GM23248 (cell line): ENCODE measurements around the gene C6orf141. TPM values are rescaled to one million over a fixed set of nuclear protein-coding genes. Genes with fewer than 3 reads are reported as not detected.

Experiments used
- polyA plus RNA-seq: library from polyadenylated mRNA; unstranded; fragments of >200 nt; fragmentation: Nextera tagmentation; extraction: Ambion mirVana; gene quantifications from 2 replicates; pipeline ENCODE4 v1.2.1, GENCODE V29; 2016
- total RNA-seq: library from RNA; depleted of rRNA; stranded (reverse); fragments of >200 nt; shearing (Covaris generic); gene quantifications from 2 replicates; pipeline ENCODE4 v1.2.3, GENCODE V29; 2014; rRNA removed

C6orf141 gene
- total and polyA plus RNA-seq, 2 experiments from 2014 or later, result not detected

Other genes with a start within 250 kb of the C6orf141 start
- gene MMUT, start 87.4 kb upstream of the C6orf141 start, total RNA-seq, result 8.0 and 10.5 TPM in 2 replicates
- 20.7 and 21.7 TPM in 2 replicates for gene MMUT, start 87.4 kb upstream of the C6orf141 start, polyA plus RNA-seq
- gene CENPQ, start 87.3 kb upstream of the C6orf141 start, total RNA-seq, result 4.0 and 10.8 TPM in 2 replicates
- gene CENPQ, start 87.3 kb upstream of the C6orf141 start, polyA plus RNA-seq, result 8.4 and 8.9 TPM in 2 replicates
- not detected in 2 replicates for gene GLYATL3, start 50.7 kb upstream of the C6orf141 start, total RNA-seq
- gene GLYATL3, start 50.7 kb upstream of the C6orf141 start, polyA plus RNA-seq, result not detected in 2 replicates
- not detected in 2 replicates for gene RHAG, start 86.2 kb downstream of the C6orf141 start, total RNA-seq
- not detected in 2 replicates for gene RHAG, start 86.2 kb downstream of the C6orf141 start, polyA plus RNA-seq
- not detected in 2 replicates for gene CRISP2, start 162.9 kb downstream of the C6orf141 start, total RNA-seq
- gene CRISP2, start 162.9 kb downstream of the C6orf141 start, polyA plus RNA-seq, result not detected in 2 replicates
- gene CRISP3, start 193.7 kb downstream of the C6orf141 start, total RNA-seq, result not detected in 2 replicates
- not detected in 2 replicates for gene CRISP3, start 193.7 kb downstream of the C6orf141 start, polyA plus RNA-seq
- gene PGK2, start 236.6 kb downstream of the C6orf141 start, total RNA-seq, result not detected in 2 replicates
- not detected in 2 replicates for gene PGK2, start 236.6 kb downstream of the C6orf141 start, polyA plus RNA-seq